GM19328 (cell line): ENCODE measurements around the gene FHL2.
A peak's percentile ranks its signal among the peaks of the same experiment; 100 is the strongest.

Experiments used
- ATAC-seq: cut with Tn5 transposase; IDR thresholded peaks from one replicate; pipeline ENCODE4 v1.9.1; 2021; ENCODE audit warnings: mild to moderate bottlenecking, moderate library complexity; ENCODE audit not compliant: unreplicated experiment

FHL2 gene

GRCh38 chr2:105380432-105381100 lies 18.3 kb downstream of the FHL2 start:
- no peak for ATAC-seq

GRCh38 chr2:105379741-105380186 lies 19.1 kb downstream of the FHL2 start:
- no peak for ATAC-seq

GRCh38 chr2:105378921-105379383 lies 19.9 kb downstream of the FHL2 start:
- no peak for ATAC-seq

- ATAC-seq, result no peak
These were observed 20.5 kb downstream of the FHL2 start for GRCh38 chr2:105378276-105378840.

GRCh38 chr2:105377871-105378270 lies 21.0 kb downstream of the FHL2 start:
- ATAC-seq, result no peak

- ATAC-seq, result no peak
These were observed 22.0 kb downstream of the FHL2 start for GRCh38 chr2:105376789-105377240.

- no peak for ATAC-seq
These were observed 22.8 kb downstream of the FHL2 start for GRCh38 chr2:105376010-105376409.

- no peak for ATAC-seq
These were observed 23.8 kb downstream of the FHL2 start for GRCh38 chr2:105375001-105375561.

GRCh38 chr2:105373895-105374401 lies 24.9 kb downstream of the FHL2 start:
- ATAC-seq, result peak; percentile 48

GRCh38 chr2:105373344-105373781 lies 25.5 kb downstream of the FHL2 start:
- no peak for ATAC-seq

GRCh38 chr2:105371810-105372209 lies 27.0 kb downstream of the FHL2 start:
- ATAC-seq, result no peak

- ATAC-seq, result no peak
These were observed 27.7 kb downstream of the FHL2 start for GRCh38 chr2:105371156-105371555.

GRCh38 chr2:105369777-105370690 lies 28.8 kb downstream of the FHL2 start:
- ATAC-seq, result peak; percentile 97

- ATAC-seq, result no peak
These were observed 30.0 kb downstream of the FHL2 start for GRCh38 chr2:105368759-105369408.

GRCh38 chr2:105365206-105365605 lies 33.6 kb downstream of the FHL2 start:
- no peak for ATAC-seq

- ATAC-seq, result no peak
These were observed 34.3 kb downstream of the FHL2 start for GRCh38 chr2:105364436-105365139.

- no peak for ATAC-seq
These were observed 35.8 kb downstream of the FHL2 start for GRCh38 chr2:105362862-105363591.

GRCh38 chr2:105361102-105361889 lies 37.6 kb downstream of the FHL2 start:
- ATAC-seq, result no peak
